Fibroblast of skin of right quadriceps (primary cell): ENCODE measurements around the gene APBB2.

Experiments
- DNase-seq: peaks from one replicate; pipeline ENCODE4 v3.0.0-alpha.2; 2013

Gene APBB2

DNA sequence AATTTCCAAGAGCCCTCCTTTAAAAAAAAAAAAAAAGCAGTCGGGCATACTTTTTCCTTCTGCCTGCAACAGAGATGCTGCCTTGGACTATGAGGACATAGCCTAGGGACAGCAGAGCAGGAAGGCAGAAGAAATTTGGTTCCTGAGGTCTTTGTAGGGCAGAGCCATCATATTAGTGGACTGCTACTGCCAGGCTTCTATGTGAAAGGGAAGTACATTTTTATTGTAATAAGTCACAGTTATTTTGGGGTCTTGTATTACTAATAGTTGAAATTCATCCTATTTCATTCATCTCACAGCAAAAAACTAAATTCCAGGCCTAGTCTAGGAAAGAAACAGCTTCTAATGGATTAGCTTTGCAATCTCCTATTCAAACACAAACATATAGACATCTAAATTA is 253.4 kb downstream of the APBB2 start:
- DNase-seq, result no peak

GRCh38 chr4:40957281-40957680 is 257.1 kb downstream of the APBB2 start:
- DNase-seq, result peak; percentile 42

DNA sequence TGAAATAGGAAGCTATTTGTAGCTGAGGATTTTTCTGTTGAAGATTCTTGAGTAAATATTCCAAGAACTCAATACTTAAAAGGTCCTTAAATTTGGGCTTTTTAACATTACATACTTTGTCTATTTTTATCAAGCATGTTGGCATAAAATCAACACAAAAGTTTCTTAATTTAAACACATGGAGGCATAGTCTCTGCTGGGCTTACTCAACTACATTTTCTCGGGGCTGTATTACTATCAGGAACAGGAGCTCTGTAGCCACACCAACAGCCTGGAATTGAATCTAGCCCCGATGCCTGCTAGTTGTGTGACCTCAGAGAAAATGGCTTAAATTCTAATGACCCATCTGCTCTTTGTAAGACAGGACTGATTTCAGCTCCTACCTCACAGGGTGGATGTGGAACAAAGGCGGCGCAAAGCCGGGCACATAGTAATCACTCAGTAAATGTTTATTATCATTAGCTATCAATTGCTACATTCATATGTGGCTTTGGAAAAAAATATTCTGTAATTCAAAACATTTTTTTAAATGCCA is 257.6 kb downstream of the APBB2 start:
- no peak for DNase-seq

- no peak for DNase-seq
Measured at GRCh38 chr4:40954088-40954668, 260.2 kb downstream of the APBB2 start.

GRCh38 chr4:40953283-40954087 is 260.9 kb downstream of the APBB2 start:
- DNase-seq, result no peak

- no peak for DNase-seq
Measured at GRCh38 chr4:40952672-40953071, 261.7 kb downstream of the APBB2 start.

DNA sequence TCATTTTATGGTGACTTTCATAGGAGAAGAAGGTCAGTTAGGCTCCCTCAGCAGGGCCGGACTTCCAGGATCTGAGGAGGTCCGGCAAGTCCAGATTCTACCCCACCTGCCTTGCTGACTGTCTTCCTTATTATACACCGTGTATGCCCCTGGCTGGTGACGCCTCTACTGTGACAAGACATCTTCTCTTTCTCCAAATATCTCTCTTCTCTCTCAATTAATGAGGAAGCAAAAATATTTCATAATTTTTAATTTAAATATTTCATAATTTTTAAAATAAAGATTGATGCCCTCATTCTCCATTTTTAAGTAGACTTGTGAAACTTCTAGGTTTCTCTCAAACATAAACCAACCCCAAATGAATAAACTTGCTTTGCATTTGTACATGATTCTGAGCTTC is 262.1 kb downstream of the APBB2 start:
- DNase-seq, result no peak

- DNase-seq, result no peak
Measured at GRCh38 chr4:40951026-40951425, 263.3 kb downstream of the APBB2 start.

GRCh38 chr4:40949358-40950100 is 264.8 kb downstream of the APBB2 start:
- DNase-seq, result no peak

GRCh38 chr4:40948014-40948413 is 266.3 kb downstream of the APBB2 start:
- DNase-seq, result no peak

DNA sequence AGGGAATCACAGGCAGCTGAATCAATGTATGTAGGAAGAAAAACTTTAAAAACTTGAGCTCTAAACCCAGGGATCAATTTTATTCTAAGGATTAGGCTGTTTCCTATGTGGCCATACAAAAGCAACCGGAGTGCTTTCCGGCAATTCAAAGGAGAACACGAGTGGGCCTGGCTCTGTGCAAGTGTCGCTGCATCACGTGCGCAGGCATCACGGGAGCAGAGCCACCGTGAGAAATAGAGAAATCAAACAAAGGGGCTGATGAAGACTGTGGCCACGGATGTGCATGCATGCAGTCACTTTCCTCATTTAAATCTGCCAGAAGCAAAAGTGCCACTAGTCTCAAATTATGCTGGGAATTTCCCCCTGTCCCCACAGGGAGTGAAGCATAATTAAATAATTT is 267.7 kb downstream of the APBB2 start:
- no peak for DNase-seq

- no peak for DNase-seq
Measured at GRCh38 chr4:40940756-40941155, 273.6 kb downstream of the APBB2 start.

DNA sequence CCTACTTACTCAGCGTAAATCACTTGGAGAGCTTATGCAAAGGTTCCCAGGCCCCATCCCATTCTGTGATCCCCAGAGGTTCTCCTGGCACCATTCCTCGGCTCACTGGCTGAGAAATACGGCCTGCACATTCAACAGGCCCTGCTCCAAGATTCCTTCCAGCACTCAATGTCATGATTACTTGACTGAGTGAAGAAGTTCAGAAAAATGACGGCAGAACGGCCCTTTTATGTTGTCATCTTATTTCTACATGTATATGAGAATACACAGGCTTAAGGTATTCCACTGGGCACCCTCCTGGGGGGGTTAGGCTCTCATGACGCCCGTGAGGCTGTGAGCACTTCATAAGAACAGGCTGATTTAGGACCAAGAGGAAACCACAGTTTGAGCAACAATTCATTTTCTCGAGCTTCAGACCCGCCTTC is 274.0 kb downstream of the APBB2 start:
- DNase-seq, result peak; percentile 61

DNA sequence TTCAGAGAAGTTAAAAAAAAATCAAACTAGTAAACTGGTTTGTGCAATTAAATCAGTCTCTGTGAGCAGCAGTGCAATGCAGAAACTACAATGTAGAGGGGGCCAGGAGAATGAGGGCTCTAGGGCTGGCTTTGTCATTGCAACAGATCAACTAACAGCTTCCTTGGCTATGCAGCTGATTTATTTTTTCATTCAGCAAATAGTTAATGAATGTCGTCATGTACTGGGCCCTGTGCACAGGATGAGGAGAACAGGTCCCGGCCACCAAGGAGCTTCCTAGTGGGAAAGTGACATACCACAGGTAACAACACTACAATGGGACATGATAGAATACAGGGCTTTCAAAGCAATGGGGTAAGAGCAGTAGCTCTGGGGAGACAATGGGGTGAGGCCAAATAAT is 274.5 kb downstream of the APBB2 start:
- no peak for DNase-seq

GRCh38 chr4:40938337-40938736 is 276.0 kb downstream of the APBB2 start:
- DNase-seq, result no peak

DNA sequence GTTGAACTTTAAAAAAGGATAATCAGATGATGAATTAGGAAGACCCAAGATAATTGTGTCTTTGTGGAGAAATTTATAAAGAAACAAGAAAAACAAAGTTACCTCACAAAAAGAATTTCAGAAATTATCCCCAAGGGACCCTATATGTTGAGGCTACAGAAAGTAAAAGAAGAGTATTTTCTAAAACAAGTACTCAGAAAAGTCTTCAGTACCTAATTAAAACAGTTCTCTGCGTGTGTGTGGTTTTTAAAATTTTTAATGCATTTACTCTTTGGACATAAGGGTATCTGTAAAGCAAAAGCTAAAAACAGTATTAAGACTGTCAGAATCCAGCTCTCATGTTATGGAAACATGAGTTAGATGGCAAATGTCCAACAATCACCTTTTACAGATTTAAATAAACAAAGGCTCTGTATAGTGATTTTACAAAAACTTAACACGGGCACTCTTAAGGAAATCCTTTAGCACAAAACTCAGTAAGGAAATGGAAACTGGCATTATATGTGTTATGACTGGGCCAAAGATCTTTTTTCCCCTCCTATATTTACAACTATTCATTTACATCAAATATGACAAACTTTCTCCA is 277.1 kb downstream of the APBB2 start:
- no peak for DNase-seq

- no peak for DNase-seq
Measured at GRCh38 chr4:40934676-40935075, 279.7 kb downstream of the APBB2 start.

DNA sequence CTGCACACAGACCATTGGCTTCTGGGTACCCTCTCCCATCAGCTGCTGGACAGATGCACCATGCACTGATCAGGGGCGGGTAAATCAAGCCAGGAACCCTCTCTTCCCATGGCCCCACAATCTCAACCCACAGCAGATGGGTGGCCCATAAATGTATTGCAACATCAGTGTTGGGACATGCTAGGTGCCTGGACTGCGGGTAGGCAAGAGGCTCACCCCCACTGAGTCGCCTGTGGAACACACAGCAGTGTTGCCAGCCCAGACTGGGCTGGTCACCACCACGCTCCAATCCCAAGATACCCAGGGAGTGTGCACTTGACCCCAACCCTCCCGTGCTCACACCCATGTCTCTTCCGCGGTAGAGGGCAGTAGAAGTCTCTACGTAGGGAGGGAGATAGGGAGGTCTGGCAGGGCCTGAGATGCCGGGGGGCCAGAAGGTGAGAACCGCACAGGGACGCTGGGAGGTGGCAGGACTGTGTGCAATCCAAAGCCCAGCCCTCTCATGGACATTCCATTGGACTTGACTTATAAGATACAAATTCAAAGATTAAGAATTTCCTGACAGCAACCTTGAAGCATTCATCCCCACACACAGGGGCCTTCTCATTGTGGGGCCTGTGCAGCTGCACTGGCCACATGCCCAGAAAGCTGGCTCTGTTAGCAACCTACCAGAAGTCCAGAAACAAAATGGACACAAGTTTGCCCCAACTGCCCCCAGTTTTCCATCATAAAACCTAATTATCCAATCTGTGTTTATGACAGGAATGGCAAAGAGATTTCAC is 280.9 kb downstream of the APBB2 start:
- DNase-seq, result peak; percentile 22

DNA sequence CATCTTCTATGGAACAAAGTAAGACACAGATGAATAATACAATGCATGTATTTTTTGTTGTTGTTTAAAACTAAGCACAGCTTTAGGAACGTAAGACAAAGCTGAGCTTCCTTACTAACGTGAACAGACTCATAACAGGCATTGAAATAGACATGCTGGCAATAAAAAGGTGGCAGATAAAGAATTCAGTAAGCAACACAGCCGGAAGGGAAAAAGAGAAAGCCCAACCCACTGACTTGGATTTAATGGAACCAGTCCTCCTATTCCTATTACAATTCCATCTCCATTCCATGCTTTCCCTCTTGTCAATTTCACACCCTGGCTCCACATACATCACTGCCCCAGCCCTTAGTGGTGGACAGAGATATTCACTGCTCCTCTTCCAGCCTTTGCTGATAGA is 282.5 kb downstream of the APBB2 start:
- no peak for DNase-seq

DNA sequence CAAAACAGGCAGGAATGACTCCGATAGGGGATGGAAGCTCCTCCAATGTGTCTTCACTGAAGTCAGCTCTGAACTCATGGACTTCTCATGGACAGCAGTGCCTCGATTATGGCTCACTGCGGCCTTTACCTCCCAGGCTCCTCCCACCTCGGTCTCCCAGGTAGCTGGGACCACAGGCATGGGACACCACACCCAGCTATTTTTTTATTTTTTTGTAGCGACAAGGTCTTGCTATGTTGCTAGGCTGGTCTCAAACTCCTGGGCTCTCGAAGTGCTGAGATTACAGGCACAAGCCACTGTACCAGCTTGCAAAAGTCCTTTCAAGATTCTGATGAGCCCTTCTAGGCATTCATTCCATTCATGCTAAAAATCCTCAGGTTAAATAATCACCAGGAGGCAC is 283.1 kb downstream of the APBB2 start:
- no peak for DNase-seq

GRCh38 chr4:40927074-40927473 is 287.3 kb downstream of the APBB2 start:
- DNase-seq, result no peak

DNA sequence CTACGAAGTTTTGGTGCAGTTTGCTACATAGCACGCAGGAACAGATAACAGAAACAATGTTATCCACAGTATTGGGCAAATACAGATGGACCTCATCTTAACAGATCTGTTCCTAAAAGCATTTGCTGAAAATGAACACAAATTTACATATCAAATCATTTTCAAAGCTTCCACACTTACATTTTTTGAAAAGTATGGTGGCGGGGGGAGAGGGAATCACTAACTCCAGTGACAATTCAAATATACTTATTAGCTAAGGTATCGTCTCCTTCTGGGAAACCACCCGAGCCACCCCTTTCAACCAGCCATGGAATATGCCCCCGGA is 289.6 kb downstream of the APBB2 start:
- DNase-seq, result no peak
